Adipocyte (in vitro differentiated cells): ENCODE measurements around the gene ZSCAN2.
A peak's percentile ranks its signal among the peaks of the same experiment; 100 is the strongest.

Experiments
- DNase-seq: peaks from one replicate; pipeline ENCODE4 v3.0.0-alpha.2; 2015; ENCODE audit warnings: low read depth
- H3K27me3 ChIP-seq: replicated peaks from 2 replicates; pipeline ENCODE4 v1.7.0; 2013; ENCODE audit warnings: mild to moderate bottlenecking, low read length, moderate library complexity; ENCODE audit not compliant: control insufficient read depth, insufficient read depth
- H3K36me3 ChIP-seq: 2 replicates; pipeline ENCODE4 v1.7.0; 2013; ENCODE audit warnings: low read length, mild to moderate bottlenecking, moderate library complexity; ENCODE audit not compliant: control insufficient read depth, insufficient read depth, severe bottlenecking
- H3K4me1 ChIP-seq: 2 replicates; pipeline ENCODE4 v1.7.0; 2013; ENCODE audit warnings: mild to moderate bottlenecking, low read length, moderate library complexity; ENCODE audit not compliant: control insufficient read depth, insufficient read depth
- H3K4me3 ChIP-seq: 2 replicates; pipeline ENCODE4 v1.7.0; 2013; ENCODE audit warnings: mild to moderate bottlenecking, low read length, moderate library complexity
- H3K9ac ChIP-seq: 2 replicates; pipeline ENCODE4 v1.7.0; 2013; ENCODE audit warnings: mild to moderate bottlenecking, low read length, moderate library complexity
- H3K9me3 ChIP-seq: 2 replicates; pipeline ENCODE4 v1.7.0; 2013; ENCODE audit warnings: mild to moderate bottlenecking, low read length, moderate library complexity; ENCODE audit not compliant: control insufficient read depth

ZSCAN2 gene

GRCh38 chr15:84658080-84658787 is 57.4 kb downstream of the ZSCAN2 start, which contains the start of gene NMB:
Gene NMB, minus strand, starts transcription at chr15:84658199. Its CDS starts 47 bp downstream, at chr15:84658152.
- DNase-seq, result peak; percentile 90
- H3K4me1 ChIP-seq, result peaks cover 43% of the 10 kb centered on the region

GRCh38 chr15:84658788-84659411 is 58.1 kb downstream of the ZSCAN2 start:
- Histone ChIP-seq H3K4me1 (peaks cover 39% of the 10 kb centered on the region), H3K27me3 (no peaks in the 10 kb centered on the region), H3K9me3 (no peaks in the 10 kb centered on the region), H3K4me3 (peak overlapping the region; percentile 81), H3K36me3 (no peaks in the 10 kb centered on the region), H3K9ac (peak overlapping the region; percentile 81)
- DNase-seq, result no peak

More at GRCh38 chr15:84658080-84658787, 57.4 kb downstream of the ZSCAN2 start, which contains the start of gene NMB:
- peak within 1 kb of the TSS; percentile 81 for H3K4me3 ChIP-seq
- H3K36me3 ChIP-seq, result no peaks in the 10 kb centered on the region
- no peaks in the 10 kb centered on the region for H3K9me3 ChIP-seq
- H3K27me3 ChIP-seq, result no peaks in the 10 kb centered on the region
- H3K9ac ChIP-seq, result peak within 1 kb of the TSS; percentile 81

DNA sequence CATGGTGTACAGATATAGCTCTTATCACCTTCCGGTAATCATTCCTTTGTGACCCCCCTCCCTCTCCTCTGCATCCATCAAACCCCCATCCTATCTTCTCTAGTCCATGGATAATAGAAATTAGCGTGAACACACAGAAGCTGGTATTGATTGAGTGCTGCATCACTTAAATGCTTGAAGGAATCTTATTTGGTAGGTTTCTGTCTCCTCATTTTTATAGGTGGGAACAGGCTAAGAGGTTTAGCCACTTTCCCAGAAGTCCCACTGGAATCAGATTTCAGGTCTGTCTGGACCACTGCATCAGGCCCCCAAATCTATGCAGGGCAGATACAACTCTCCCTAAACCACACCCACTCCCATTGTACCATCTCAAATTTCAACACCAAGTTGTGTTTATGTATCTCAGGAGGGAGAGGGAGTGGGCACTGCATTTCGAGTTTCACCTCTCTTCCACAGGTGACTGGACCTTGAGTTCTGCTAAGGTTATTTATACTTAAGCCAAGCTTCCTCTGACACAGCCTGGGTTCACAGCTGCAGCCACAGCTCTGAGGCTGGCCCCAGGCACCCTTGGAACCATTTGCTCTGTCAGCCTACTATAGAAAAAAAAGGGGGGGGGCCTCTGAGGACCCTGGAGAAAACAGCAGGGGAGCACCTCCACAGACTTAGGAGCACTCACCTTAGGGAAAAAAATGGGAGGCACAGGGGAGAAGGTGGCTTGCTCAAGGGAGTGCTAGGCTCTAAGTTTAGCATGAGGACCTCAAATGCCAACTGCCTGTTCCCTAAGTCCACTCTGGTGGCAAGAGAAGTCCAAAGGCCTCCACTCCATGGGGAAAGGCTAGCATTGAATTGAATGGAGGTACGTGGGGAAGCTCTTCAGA is 59.3 kb downstream of the ZSCAN2 start:
- no peak for DNase-seq
- Histone ChIP-seq H3K9me3 (no peaks in the 10 kb centered on the region), H3K27me3 (no peaks in the 10 kb centered on the region), H3K4me1 (peaks cover 35% of the 10 kb centered on the region), H3K36me3 (peaks cover 7% of the 10 kb centered on the region), H3K4me3 (no peak overlapping the region), H3K9ac (no peak overlapping the region)

GRCh38 chr15:84661001-84661400 is 60.2 kb downstream of the ZSCAN2 start:
- no peak for DNase-seq
- no peaks in the 10 kb centered on the region for H3K27me3 ChIP-seq
- H3K4me3 ChIP-seq, result no peak overlapping the region
- no peaks in the 10 kb centered on the region for H3K9me3 ChIP-seq
- H3K4me1 ChIP-seq, result peaks cover 36% of the 10 kb centered on the region
- H3K36me3 ChIP-seq, result peaks cover 15% of the 10 kb centered on the region
- H3K9ac ChIP-seq, result no peak overlapping the region

DNA sequence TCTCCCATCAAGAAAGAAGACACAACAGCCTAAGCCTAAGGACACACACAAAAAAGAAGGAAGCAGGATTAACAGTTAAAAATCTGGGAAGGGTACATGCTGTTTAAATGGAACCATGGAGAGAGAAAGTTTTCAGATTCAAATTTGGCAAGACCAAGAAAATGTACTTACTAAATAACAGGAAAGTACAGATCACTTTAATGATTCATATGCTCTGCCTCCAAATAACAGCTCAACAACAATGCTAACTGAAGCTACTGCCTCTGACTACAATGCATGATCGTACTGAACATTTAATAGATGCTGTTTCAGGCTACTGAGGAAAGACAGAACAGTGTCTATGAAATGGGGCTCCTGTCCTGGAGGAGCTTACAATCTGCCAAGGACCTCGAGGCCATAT is 65.6 kb downstream of the ZSCAN2 start:
- Histone ChIP-seq H3K36me3 (peaks cover 45% of the 10 kb centered on the region), H3K4me1 (peaks cover 47% of the 10 kb centered on the region), H3K4me3 (no peak overlapping the region), H3K9me3 (no peaks in the 10 kb centered on the region), H3K9ac (peak overlapping the region; percentile 1), H3K27me3 (no peaks in the 10 kb centered on the region)
- peak; percentile 10 for DNase-seq

- Histone ChIP-seq H3K36me3 (peaks cover 45% of the 10 kb centered on the region), H3K27me3 (no peaks in the 10 kb centered on the region)
Observed at GRCh38 chr15:84668221-84668982, 67.6 kb downstream of the ZSCAN2 start.

GRCh38 chr15:84669726-84670125 is 68.9 kb downstream of the ZSCAN2 start:
- Histone ChIP-seq H3K4me3 (no peak overlapping the region), H3K9ac (no peak overlapping the region), H3K4me1 (peaks cover 44% of the 10 kb centered on the region), H3K36me3 (peaks cover 47% of the 10 kb centered on the region), H3K9me3 (no peaks in the 10 kb centered on the region), H3K27me3 (no peaks in the 10 kb centered on the region)
- no peak for DNase-seq

More at GRCh38 chr15:84668221-84668982, 67.6 kb downstream of the ZSCAN2 start:
- DNase-seq, result no peak
- no peaks in the 10 kb centered on the region for H3K9me3 ChIP-seq
- no peak overlapping the region for H3K4me3 ChIP-seq
- no peak overlapping the region for H3K9ac ChIP-seq
- peaks cover 44% of the 10 kb centered on the region for H3K4me1 ChIP-seq

GRCh38 chr15:84671211-84671610 is 70.4 kb downstream of the ZSCAN2 start:
- peak; percentile 91 for DNase-seq
- H3K4me1 ChIP-seq, result peaks cover 39% of the 10 kb centered on the region
- H3K27me3 ChIP-seq, result no peaks in the 10 kb centered on the region
- H3K9me3 ChIP-seq, result no peaks in the 10 kb centered on the region
- H3K4me3 ChIP-seq, result peak overlapping the region; percentile 8
- H3K36me3 ChIP-seq, result peaks cover 47% of the 10 kb centered on the region
- H3K9ac ChIP-seq, result peak overlapping the region; percentile 20
